ENCODE measurements around the gene LDLRAD2. TPM values are rescaled to one million over a fixed set of nuclear protein-coding genes. Genes with fewer than 3 reads are reported as not detected.

The LDLRAD2 gene
- total RNA-seq, 1 donor from 2014 or later = 2.2 TPM

- no peak for DNase-seq (ENCODE audit: low spot score)
Measured at GRCh38 chr1:21842606-21843162, 30.6 kb downstream of the LDLRAD2 start.

GRCh38 chr1:21843208-21843607 is 31.1 kb downstream of the LDLRAD2 start:
- DNase-seq (ENCODE audit: low spot score) = no peak

- no peak for DNase-seq (ENCODE audit: low spot score)
Measured at GRCh38 chr1:21843996-21844395, 31.9 kb downstream of the LDLRAD2 start.

- no peak for DNase-seq (ENCODE audit: low spot score)
Measured at GRCh38 chr1:21845646-21846641, 33.9 kb downstream of the LDLRAD2 start.

DNA sequence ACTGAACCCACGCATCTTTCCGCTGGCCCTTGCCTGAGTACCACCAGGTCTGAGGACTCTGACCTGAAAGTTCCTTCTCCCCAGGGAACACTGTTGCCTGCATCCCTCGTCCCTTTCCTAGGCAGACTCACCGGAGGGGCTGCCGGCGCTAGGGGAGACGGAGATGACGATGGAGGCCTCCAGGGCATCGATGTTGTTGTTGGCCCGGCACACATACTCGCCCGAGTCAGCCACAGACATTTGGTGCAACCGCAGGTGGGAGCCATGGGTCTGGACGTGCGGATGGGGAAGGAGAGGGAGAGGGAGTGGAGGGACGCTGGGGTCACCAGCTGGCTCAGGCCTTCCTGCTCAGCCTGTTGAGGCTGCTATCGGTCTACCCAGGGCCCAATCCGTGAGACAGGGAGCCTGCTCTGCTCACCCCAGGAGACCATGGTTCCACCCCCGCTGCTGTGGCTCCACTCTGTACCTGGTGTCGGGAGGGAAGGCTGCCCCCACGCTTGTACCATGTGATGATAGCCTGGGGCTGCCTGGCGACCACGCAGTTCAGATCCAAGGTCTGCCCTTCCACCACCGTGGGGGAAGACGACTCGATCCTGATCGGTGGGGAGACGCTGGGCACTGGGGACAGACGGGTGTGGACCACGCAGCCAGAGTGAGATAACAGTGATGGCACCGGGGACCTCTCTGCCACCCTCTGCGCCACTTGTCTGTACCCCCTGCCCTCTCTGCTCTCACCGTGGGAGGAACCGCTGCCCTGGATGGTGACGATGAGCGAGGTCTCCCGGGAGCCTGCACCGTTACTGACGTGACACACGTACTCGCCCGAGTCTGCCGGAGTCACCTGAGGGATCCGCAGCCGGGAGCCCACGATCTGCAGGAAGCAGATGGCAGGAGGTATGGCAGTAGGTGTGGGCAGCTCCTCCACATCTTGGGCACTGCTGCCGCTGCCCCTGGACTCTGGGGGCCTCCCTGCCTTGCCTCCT is 35.4 kb downstream of the LDLRAD2 start:
- DNase-seq (ENCODE audit: low spot score) = no peak

- no peak for DNase-seq (ENCODE audit: low spot score)
Measured at GRCh38 chr1:21848524-21849174, 36.6 kb downstream of the LDLRAD2 start.

DNA sequence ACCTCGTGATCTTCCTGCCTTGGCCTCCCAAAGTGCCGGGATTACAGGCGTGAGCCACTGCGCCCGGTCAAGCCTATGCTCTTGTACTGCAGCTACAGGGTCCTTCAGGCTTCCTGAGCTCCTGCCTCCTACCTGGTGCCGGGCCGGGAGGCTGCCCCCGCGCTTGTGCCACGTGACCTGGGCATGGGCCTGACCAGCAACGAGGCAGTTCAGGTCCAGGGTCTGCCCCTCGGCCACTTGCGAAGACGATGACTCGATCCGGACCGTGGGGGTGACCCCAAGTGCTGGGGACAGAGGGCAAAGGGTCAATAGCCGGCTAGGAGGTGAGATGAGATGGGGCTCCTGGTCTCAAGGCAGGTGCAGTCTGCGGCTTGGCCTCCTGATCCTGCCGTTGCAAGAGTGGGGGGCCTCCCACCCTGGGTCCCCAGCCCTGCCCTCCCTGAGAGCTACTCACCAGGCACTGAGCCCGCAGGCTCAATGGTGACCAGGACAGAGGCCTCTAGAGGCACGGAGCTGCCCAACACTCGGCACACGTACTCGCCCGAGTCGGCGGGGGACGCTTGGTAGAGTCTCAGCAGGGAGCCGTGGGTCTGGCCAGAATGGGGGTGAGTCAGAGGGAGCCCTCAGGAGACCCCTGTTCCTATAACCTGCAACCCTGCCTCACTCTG is 38.0 kb downstream of the LDLRAD2 start:
- no peak for DNase-seq (ENCODE audit: low spot score)

GRCh38 chr1:21851430-21852250 is 39.6 kb downstream of the LDLRAD2 start:
- no peak for DNase-seq (ENCODE audit: low spot score)

- no peak for DNase-seq (ENCODE audit: low spot score)
Measured at GRCh38 chr1:21852282-21853130, 40.4 kb downstream of the LDLRAD2 start.

DNA sequence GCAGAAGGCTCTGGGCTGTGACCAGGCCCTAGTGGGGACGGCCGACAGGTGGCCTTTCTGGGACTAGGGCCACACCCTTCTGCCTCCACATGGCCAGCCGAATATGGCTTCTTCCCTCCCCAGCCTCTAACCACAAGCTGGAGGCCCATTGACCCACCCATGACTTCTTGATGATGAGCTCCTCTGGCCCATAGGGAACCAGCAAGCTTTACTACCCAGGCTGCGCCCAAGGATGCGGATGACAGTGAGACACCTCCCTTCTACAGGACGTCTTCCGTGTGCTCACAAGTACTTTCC is 41.0 kb downstream of the LDLRAD2 start:
- no peak for DNase-seq (ENCODE audit: low spot score)

GRCh38 chr1:21854090-21854750 is 42.2 kb downstream of the LDLRAD2 start:
- DNase-seq (ENCODE audit: low spot score) = no peak

DNA sequence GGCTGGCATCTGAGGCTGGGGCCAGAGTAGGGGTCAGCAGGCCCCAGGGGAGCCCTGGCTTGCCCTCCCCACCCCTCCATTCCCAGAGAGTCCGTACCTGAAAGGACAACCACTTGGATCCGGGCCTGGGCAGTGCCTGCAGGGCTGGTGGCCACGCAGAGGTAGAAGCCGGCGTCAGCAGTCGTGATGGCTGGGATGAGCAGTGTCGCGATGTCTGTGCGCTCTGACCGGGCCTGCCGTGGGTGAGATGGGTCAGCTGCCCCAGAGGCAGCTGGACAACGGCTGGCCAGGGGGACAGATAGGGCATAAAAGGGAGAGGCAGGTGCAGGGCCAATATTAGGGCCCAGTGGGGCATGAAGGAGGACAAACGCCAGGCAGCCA is 42.7 kb downstream of the LDLRAD2 start:
- no peak for DNase-seq (ENCODE audit: low spot score)

DNA sequence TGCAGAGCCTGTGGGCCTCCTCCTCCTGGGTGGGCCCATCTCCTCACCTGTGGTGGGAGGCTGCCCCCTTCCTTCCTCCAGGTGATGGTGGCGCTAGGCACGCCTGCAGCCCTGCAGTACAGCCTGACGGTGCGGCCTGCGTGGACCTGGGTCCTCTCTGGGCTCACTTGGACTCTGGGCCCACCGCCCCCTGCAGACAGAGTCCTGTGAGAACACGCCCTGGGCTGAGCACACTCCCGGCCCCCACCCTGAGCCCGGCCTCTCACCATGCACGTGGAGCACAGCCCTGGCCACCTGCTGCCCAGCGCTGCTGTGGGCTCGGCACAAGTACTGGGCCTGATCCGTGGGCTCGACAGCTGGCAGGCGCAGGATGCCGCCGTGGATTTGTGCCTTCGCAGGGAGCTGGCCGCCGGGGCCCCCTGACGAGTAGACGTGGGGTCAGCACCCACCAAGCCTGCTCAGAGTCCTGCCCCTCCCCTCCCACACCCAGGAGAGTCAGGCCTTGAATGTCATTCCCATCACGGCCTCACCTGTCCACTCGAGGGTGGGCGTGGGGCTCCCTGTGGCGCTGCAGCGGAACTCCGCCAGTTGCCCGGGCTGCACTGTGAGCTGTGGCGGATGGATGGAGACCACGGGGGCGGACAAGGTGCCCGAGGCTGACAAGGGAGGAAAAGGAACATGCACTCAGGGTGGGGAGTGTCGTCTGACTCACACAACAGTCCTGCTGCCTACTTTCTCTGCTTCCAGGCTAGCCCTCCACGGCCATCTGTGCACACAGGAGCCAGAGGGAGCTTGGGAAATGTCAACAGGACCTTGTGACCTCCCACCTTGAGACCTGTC is 43.4 kb downstream of the LDLRAD2 start:
- no peak for DNase-seq (ENCODE audit: low spot score)

GRCh38 chr1:21857142-21857839 is 45.2 kb downstream of the LDLRAD2 start:
- DNase-seq (ENCODE audit: low spot score) = no peak

GRCh38 chr1:21857840-21858670 is 46.0 kb downstream of the LDLRAD2 start:
- no peak for DNase-seq (ENCODE audit: low spot score)

GRCh38 chr1:21859669-21860179 is 47.7 kb downstream of the LDLRAD2 start:
- no peak for DNase-seq (ENCODE audit: low spot score)

All from umbilical cord (tissue), 2 donors.